Measurements from ENCODE around the gene ASPA. TPM values are rescaled to one million over a fixed set of nuclear protein-coding genes. Genes with fewer than 3 reads are reported as not detected.

Gene ASPA
- total RNA-seq, 2 donors from 2014 or later = 1.4 to 2.6 TPM

DNA sequence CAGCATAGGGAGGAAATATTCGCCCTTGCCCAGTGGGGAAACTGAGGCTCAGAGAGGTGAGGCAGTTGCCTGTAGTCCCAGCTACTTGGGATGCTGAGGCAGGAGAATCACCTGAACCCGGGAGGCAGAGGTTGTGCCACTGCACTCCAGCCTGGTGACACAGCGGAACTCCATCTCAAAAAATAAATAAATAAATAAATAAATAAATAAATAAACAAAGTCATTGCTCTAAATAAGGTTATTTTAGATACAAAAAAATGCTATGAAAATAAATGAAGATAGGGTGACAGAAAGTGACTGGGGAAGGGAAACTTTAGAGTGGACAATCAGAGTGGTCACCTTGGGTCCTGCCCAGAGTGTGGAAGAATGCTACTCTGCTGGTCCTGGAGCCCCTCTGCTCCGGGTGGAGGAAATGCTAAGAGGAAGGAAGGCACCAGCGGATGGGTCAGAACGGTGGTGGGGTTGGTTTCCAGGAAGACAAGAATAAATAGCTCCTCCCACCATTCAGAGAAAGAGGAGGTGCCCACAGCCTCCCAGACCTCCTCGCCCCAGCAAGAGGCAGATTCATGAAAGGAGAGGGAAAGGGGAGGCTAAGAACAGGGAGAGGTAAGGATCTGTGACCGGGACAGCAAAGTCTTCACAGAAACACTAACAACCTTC, 64.2 kb downstream of the ASPA start:
- DNase-seq (ENCODE audit: low spot score) (no peak), ATAC-seq (ENCODE audit: insufficient number of reproducible peaks, low FRiP score, low read depth) (no peak)
- Histone ChIP-seq H3K4me1 (ENCODE audit: control insufficient read depth in 1 of 2, low read depth in 2 of 2) (peaks cover 0 to 2% of the 10 kb centered on the region in 2 donors), H3K9me3 (no peaks in the 10 kb centered on the region), H3K4me3 (no peak overlapping the region), H3K27ac (no peak overlapping the region), H3K36me3 (no peaks in the 10 kb centered on the region), H3K27me3 (replicated peaks; ENCODE audit: insufficient read depth) (no peaks in the 10 kb centered on the region)
- TF ChIP-seq, protein P1, sequence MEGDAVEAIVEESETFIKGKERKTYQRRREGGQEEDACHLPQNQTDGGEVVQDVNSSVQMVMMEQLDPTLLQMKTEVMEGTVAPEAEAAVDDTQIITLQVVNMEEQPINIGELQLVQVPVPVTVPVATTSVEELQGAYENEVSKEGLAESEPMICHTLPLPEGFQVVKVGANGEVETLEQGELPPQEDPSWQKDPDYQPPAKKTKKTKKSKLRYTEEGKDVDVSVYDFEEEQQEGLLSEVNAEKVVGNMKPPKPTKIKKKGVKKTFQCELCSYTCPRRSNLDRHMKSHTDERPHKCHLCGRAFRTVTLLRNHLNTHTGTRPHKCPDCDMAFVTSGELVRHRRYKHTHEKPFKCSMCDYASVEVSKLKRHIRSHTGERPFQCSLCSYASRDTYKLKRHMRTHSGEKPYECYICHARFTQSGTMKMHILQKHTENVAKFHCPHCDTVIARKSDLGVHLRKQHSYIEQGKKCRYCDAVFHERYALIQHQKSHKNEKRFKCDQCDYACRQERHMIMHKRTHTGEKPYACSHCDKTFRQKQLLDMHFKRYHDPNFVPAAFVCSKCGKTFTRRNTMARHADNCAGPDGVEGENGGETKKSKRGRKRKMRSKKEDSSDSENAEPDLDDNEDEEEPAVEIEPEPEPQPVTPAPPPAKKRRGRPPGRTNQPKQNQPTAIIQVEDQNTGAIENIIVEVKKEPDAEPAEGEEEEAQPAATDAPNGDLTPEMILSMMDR (IDR thresholded peaks at IDR 0.05) = no peak

DNA sequence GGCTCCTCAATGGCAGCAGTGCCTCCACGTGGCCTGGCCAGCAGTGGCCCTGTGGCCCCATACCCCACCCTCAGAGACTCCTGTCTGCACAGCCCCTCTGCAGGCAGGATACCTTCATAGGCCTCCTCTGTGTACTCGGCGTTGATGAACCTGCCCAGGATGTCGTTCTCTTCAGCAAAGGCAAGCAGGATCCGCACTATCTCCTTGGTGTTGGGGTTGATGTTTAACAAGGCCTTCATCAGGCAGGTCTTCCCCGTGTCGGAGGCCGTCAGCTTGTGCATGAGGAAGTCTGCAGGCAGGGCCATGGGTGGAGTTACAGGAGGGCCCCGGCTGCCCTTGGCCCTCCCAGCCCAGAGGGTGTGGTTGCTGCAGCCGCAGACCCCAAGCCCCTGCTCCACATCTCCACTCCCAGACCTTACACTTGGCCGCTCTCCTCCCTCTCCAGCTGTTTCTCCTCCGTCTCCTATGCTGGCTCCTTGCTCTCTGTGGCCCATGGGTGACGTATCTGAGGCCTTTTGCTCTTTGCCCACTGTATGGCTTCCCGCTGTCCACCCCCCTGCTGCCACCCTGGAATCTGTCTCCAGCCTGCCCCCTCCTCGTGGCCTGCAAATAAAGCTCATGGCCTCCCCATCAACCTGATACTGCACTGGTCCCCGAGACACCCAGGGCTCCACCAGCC, 66.8 kb downstream of the ASPA start:
- TF ChIP-seq, protein P1 (IDR thresholded peaks at IDR 0.05) = no peak
- no peaks in the 10 kb centered on the region for H3K9me3 ChIP-seq
- no peaks in the 10 kb centered on the region for H3K4me1 ChIP-seq (ENCODE audit: control insufficient read depth in 1 of 2, low read depth in 2 of 2)
- DNase-seq (ENCODE audit: low spot score) = no peak
- no peaks in the 10 kb centered on the region for H3K27me3 ChIP-seq (replicated peaks; ENCODE audit: insufficient read depth)
- no peaks in the 10 kb centered on the region for H3K36me3 ChIP-seq
- ATAC-seq (ENCODE audit: insufficient number of reproducible peaks, low FRiP score, low read depth) = no peak
- no peak overlapping the region for H3K27ac ChIP-seq
- H3K4me3 ChIP-seq = no peak overlapping the region

DNA sequence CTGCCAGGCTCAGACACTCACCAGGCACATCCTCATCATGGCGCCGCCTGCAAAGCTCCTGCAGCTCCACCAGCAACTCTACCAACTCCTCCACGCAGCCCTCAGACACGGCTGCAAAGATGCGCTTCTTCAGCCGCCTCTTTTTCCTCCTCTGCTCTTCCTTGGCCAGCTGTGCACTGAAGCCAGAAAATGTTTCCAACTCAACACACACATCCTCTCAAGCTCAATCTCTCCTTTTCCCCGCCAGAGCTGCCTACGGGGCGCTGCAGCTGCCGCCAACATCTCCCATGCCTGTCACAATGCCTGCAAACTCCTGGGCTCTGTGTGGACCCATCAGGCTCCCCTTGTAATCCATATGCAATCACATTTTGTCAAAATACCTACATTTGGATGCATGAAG, 67.7 kb downstream of the ASPA start:
- Histone ChIP-seq H3K4me1 (ENCODE audit: control insufficient read depth in 1 of 2, low read depth in 2 of 2) (no peaks in the 10 kb centered on the region), H3K9me3 (no peaks in the 10 kb centered on the region), H3K27ac (no peak overlapping the region), H3K4me3 (no peak overlapping the region), H3K36me3 (no peaks in the 10 kb centered on the region), H3K27me3 (replicated peaks; ENCODE audit: insufficient read depth) (no peaks in the 10 kb centered on the region)
- DNase-seq (ENCODE audit: low spot score) = no peak
- no peak for ATAC-seq (ENCODE audit: insufficient number of reproducible peaks, low FRiP score, low read depth)
- TF ChIP-seq, protein P1 (IDR thresholded peaks at IDR 0.05) = no peak

DNA sequence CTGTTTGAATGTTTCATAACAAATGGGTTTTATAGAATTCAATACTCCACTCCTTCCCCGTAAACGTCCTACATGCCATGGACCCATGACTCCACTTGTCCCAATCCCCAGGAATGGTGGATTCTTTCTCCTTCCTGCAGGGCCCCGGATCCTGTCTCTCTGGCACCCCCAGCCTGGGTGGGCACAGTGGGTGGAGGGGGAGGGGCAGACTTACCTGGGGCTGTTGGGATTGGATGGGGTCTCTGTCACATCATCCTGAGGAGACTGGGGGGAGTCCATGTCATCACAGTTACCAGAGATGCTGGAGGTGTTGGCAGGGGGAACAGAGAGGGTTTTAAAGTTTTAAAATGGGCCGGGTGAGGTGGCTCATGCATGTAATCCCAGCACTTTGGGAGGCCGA, 68.6 kb downstream of the ASPA start:
- Histone ChIP-seq H3K9me3 (no peaks in the 10 kb centered on the region), H3K4me3 (no peak overlapping the region), H3K4me1 (ENCODE audit: control insufficient read depth in 1 of 2, low read depth in 2 of 2) (no peaks in the 10 kb centered on the region), H3K36me3 (no peaks in the 10 kb centered on the region), H3K27me3 (replicated peaks; ENCODE audit: insufficient read depth) (no peaks in the 10 kb centered on the region), H3K27ac (no peak overlapping the region)
- no peak for DNase-seq (ENCODE audit: low spot score)
- ATAC-seq (ENCODE audit: insufficient number of reproducible peaks, low FRiP score, low read depth) = no peak
- TF ChIP-seq, protein P1 (IDR thresholded peaks at IDR 0.05) = no peak

DNA sequence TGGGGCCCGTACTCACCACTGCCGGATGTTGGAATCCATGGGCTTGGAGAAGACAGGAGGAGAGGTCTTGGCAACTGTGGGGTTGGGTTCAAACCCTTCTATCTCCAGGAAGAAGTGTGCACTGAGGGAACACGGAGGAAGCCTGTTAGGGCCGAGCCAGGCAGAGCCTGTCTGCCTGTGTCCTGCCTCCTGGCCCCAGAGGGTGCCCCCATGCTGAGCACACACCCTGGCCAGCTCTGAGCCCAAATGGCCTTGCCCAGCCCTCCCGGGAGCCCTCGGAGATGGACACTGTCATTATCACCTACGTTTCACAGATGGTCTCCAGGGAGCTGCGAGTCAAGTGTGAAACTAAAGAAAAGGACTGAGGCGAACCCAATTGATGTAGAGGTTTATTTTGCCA, 69.4 kb downstream of the ASPA start:
- Histone ChIP-seq H3K9me3 (no peaks in the 10 kb centered on the region), H3K4me1 (ENCODE audit: control insufficient read depth in 1 of 2, low read depth in 2 of 2) (no peaks in the 10 kb centered on the region), H3K27ac (no peak overlapping the region), H3K36me3 (no peaks in the 10 kb centered on the region), H3K4me3 (no peak overlapping the region), H3K27me3 (replicated peaks; ENCODE audit: insufficient read depth) (no peaks in the 10 kb centered on the region)
- TF ChIP-seq, protein P1 (IDR thresholded peaks at IDR 0.05) = no peak
- no peak for DNase-seq (ENCODE audit: low spot score)
- ATAC-seq (ENCODE audit: insufficient number of reproducible peaks, low FRiP score, low read depth) = no peak
